Thyroid gland (tissue), 4 donors: ENCODE data around the gene KLHL12.

Experiments used
- CTCF ChIP-seq, 6 experiments: fragments of 200-600 bp in 3 of 6; fragments of 450-650 bp in 3 of 6; sonication (generic) in 3 of 6; IDR thresholded peaks; one replicate each; pipeline ENCODE4 v1.5.1; 2016 to 2019; ENCODE audit warnings: antibody characterized with exemption in 6 of 6, mild to moderate bottlenecking in 2 of 6, inconsistent platforms in 1 of 6, moderate library complexity in 1 of 6
- POLR2A ChIP-seq, 2 donors: fragments of 450-650 bp; IDR thresholded peaks; one replicate each; pipeline ENCODE4 v1.6.1; 2017; ENCODE audit warnings: antibody characterized with exemption in 2 of 2, mild to moderate bottlenecking in 2 of 2, moderate library complexity in 1 of 2

GRCh38 chr1:202966006-202966898 lies 39.2 kb upstream of the KLHL12 start:
- TF ChIP-seq CTCF (IDR thresholded peaks at IDR 0.05) (no peak), POLR2A (IDR thresholded peaks at IDR 0.05) (no peak)
